ENCODE data around the gene ZMIZ1.

DNA sequence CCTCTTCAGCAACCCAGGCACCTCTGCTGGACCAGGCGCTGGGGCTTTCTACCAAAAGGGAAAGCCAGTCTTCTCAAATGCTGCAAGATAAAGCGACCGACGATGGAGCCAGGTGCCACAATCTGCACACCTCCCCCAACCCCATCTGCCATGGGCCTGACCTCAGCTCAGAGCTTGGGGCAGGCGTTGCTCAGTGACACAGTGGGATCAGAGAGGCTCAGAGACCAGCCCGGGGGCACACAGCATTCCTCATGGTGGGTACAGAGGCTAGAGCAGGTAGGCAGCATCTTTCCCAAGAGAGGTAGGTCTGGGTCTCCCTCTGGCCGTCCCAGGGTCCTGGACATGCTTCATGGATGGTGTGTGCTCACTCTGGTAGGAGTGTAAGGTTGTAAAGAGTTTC, 56.3 kb downstream of the ZMIZ1 start:
- TF ChIP-seq POLR2A (IDR thresholded peaks at IDR 0.05) (no peak), CTCF (IDR thresholded peaks at IDR 0.05) (no peak), POLR2AphosphoS5 (IDR thresholded peaks at IDR 0.05) (no peak), EP300 (IDR thresholded peaks at IDR 0.05) (no peak)

Data from suprapubic skin (tissue), 4 donors.